GM21529 (cell line): ENCODE results near the gene ERC2.

Experiments used
- ATAC-seq: cut with Tn5 transposase; IDR thresholded peaks from one replicate; pipeline ENCODE4 v1.9.1; 2021; ENCODE audit not compliant: unreplicated experiment

Gene ERC2

DNA sequence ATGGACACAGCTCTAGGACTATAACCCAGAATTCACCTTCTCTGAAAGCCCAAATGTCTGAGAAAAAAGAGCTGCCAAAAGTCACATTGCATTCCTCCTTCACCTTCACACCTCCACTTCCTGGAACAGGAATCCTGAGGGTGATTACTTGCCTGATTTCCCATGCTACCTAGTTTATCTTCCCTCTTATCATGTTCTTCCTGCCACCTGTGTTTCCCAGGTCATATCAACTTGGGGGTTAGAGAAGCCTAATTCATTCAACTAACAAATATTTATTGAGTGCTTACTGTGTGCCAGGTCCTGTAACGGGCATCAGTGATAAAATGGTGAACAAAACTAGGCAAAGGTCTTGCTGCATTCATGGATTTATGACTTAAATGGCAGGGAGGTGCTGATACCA lies 701.5 kb downstream of the ERC2 start:
- no peak for ATAC-seq

DNA sequence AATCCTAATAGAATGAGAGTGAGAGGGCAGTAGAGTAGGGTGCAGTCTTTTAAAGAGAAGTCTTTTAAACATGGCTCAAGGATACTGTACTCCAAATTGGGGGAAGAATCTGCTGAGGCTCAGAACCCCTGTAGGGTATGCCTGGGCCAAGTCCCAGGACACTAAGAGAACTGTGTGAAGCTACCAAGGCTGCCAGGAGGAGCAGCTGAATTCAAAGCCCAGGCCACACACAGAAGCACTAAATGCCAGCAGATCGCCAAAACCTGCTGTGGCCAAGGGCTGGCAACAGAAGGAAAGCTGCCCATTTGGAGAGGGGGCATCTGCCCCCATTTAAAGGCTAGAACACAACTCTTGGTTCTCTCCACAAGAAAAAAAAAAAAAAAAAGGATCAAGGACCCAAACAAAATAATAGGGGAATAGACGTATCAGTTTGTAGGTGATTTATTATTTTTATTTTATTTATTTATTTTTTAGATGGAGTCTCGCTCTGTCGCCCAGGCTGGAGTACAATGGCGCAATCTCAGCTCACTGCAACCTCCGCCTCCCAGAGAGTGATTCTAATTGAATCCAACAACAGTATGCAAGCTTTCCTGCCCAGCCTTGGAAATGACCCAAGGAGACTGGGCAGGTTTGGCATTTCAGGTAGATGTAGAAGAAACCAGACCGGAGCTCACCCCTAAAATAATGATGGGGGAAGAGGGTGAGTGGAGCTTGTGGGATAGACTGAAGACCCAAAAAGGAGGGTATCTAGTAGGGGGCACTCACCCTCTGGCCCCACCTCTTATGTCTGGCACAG lies 702.2 kb downstream of the ERC2 start:
- ATAC-seq = no peak

DNA sequence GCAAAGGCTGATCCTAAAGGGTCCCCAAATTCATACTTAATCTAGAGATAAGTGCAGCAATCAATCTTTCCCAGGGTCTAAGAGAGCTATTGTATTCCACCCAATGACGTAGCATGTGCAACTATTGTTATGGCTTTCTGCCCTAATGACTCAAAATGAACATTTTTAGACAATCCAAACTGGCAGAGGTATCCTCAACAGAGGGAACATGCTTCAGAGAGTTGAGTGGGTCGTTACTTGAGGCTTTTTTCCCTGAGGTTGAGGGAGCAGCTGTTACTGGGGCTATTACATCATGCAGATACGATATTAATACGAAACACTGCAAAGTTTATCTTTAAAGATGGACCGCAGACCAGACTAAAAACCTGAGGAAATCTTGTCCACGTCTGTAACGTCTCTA lies 702.9 kb downstream of the ERC2 start:
- no peak for ATAC-seq

DNA sequence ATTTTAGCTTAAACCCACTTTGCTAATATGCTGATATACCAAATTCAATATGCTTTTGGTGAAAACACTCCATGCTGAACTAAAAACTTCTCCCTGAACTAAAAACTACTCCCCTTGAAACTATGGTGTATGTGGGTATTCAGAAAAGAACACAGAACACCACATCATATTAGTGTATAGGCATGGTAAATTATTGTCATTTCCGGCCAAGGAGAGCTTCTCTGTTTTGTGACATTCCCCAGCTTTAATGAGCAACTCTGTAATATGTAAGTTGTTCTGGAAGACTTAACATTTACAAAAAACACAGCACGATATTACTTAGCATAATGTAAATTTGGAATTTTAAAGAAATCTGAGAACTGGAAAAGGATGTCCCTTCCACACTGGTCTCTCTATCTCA lies 711.3 kb downstream of the ERC2 start:
- ATAC-seq = no peak

DNA sequence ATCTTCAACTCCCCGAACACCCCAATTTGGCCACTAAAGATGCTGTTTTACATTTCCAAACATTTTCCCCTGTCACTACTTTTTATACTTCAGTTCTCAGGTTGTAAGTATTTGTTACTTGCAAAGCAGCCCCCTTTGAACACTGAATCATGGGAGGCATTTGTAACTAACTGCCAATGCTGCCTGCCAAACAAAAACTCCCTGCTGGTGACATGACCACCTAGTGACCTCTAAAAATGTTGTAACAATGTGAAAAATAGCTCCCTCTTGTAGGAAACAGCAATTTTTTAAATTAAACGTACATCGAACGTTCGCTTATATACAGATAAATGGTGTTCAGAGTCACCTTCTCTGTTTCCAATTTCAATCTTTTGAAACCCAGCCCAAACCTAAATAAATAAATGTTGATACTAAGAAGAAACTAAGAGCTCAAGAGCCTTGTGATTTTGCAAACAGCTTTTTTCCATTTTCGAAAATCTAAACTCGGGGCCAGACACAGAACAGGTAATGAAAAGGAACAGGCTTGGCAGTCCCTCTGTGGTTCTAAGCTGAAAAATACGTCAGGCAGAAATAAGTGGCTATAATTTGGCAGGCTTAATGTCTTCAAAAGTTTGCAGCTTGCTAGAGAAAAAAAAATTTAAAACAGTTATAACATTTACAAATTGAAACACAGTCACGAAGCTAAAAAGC lies 712.6 kb downstream of the ERC2 start:
- ATAC-seq = no peak

DNA sequence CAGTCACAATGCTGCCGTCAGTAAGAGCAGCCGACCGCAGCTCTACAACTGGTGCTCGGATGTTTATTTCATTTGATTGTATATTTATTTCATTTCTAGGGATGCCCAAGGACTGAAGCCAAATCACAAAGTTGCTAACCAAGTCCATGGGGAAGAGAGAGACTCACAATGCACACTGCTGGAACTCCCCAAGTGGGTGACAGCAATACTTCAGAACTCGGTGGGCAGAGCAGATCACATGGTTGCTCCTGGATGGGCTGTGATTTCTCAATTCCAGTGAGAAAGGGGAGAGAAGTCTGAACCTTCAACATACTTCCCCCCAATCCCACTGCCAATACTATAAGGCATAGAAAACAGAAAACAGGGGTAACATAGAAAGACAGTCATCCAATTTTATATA lies 715.4 kb downstream of the ERC2 start:
- ATAC-seq = no peak

DNA sequence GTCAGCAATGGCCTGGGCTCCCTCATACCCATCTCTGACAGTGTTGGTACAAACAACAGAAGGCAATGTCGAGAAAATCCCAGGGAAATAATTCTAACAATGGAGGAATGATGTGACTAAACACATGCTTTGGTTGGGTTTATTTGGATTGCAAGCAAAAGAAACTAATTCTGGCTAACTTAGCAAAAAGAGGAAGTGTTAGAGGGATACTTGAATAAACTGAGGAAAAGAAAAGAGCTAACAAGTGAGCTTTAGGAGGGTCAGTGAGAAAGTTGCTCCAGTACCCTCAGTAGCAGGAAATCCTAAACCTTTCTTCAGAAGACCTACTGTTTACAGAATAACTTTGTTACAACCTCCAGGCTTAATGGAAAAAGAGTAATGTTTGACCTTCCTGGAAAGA lies 716.5 kb downstream of the ERC2 start:
- ATAC-seq = no peak

DNA sequence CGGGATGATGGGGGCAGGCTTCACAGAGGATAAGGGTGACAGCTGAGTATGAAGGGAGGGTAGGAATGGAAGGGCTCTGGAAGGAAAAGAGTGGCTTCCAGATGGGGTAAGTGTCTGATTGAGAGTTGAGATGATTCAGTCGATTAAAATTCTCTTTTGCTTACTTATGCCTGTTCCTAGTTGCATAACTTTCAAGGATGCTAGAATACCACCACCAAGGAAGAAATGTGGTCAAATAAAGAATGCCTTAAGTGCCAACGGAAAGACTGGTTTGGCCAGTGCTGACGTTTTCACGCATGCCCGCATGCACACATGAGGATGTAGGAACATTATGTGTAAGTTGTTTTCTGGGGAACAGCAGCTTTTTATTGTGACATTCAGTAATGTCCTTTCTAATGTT lies 717.7 kb downstream of the ERC2 start:
- no peak for ATAC-seq

DNA sequence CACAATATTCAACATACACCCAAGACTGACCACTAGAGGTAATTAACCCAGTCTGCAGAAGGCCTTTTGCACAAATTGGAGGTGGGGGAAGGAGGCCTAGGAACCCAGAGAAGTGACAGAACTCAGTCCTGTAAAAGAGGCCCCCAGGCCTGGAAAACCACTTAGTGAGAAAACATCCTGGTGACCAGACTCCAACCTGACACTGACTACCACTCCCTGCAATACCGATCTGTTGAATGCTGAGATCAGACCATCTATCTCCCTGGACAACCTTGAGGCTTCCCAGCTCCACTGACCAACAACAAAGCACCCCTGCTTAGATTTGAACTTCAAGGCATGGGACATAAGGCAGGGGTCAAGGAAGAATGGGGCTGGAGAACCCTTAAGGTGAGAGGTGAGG lies 719.2 kb downstream of the ERC2 start:
- ATAC-seq = no peak

DNA sequence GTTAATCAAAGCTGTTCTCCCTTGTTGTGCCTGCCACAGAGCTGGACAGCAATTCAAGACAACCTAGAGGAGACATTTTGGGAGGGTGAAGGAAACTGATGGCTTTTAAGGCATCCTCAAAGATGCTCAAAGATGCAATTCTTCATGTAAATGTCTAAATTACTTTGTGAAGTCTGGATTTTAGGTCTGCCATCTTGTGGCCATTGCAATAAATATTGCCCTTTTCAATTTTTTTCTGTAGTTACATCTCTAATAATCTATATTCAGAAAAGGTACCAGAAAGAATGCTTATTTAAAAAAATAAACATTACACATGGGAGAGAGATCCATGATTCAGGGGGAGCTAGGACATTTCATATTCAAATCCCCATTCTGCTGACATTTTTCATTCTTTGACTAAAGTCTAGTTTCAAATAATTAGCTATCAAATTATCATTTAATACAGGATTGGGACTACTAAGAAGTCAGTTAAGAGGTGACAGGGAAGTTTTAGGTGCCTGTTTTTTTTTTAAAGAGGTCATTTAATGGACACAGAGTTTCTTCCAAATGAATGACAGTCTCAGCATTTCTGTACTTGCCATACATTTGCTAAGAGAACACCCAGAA lies 721.4 kb downstream of the ERC2 start:
- no peak for ATAC-seq

DNA sequence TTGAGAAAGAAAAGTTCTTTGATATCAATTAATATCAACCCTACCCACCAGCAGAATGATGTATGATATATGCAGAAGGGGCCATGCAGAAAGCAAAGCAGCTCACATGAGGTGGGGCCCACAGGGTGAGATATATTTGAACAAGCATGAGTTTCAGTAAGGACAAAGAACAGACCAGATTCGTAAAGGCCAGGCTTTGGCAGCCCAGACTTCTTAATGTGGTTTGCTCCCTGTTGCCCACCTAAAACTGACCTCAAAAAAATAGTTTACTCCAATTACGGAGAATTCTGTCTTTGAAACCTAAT lies 725.5 kb downstream of the ERC2 start:
- ATAC-seq = no peak

DNA sequence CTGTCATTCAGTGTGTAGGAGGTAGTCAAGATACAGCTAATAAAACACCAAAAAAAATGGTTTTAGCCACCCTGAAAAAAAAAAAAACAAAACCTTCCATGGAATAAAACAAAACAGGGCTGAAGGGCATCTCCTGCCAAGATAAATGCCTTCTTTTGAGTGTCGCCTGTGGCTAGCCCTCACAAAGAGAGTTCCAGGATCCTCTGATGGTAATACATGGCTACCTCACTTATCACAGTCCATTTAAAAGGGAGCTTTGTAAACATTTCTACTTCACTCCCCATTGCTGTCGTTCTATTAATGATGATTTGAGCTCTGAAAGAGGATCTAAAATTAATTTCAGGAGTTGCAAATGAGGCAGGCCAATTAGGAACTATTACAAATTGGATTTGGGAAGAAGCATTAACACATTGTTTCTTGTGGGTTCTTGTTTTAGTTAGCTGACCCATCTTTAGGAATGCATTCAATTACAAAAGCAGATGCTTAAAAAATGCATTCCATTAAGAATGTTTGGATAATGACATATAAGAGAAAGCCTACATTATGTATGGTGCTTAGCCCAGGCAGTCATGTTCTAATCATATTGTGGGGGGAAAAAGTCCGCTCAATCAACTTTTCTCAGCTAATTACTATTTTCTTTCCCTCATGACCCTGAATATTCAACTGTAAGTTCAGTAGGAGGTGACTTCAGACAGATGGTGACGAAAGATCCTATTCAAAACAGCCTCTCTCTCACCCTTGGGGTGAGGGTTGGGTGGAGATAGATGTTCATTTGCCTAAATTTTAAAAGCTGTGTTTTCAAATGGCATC lies 726.0 kb downstream of the ERC2 start:
- no peak for ATAC-seq

DNA sequence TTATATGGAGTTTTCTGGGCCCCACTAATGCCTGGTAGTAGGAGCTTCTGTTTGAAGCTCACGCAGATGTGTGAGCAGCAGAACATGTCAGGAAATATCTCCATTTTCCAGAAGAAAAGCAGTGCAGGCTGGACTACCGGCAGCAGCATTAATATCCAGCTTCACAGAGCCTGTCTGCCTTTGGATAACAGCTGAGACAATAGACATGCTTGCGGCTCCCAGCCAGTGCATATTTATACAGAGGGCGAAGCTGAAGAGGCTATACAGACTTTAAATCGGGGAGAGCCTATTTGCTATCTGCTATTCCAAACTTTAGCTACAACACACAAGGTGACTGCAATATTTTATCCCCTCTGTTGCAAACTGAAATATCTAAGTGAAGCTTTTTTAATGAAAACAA lies 731.1 kb downstream of the ERC2 start:
- no peak for ATAC-seq

DNA sequence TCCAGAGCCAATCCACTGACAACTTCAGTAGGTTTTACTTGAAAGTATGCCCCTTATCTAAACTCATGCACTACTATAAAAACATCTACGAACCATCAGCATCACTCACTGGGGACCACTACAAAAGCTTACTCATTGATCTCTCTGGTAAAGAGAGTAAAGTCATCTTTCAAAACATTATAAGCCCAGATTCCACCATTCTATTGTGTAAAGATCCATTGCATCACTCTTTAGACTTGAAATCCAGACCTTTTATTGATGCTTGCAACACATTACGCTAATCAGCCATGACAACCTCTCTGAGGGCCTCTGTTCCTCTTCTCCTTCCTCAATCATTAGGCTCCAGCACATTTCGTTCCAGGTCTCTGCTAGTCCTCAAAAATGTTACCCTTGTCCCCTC lies 732.3 kb downstream of the ERC2 start:
- no peak for ATAC-seq

DNA sequence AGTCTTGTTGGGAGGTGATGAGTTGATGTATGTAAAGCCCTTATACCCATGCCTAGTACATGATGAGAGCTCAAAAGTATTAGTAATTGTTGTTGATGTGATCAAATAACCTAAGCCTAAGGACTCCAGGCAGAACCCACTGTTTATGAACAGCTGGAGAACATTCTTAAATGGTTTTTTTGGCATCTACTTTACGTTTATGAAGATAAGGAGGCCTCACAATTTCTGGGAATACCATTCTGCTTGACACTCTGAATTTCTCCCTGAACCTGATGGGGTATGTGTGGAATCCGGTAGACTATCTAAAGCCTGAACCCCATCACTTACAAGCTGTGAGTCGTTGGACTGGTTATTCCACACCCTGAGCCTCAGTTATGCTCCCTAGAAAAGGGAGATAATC lies 736.5 kb downstream of the ERC2 start:
- ATAC-seq = no peak

DNA sequence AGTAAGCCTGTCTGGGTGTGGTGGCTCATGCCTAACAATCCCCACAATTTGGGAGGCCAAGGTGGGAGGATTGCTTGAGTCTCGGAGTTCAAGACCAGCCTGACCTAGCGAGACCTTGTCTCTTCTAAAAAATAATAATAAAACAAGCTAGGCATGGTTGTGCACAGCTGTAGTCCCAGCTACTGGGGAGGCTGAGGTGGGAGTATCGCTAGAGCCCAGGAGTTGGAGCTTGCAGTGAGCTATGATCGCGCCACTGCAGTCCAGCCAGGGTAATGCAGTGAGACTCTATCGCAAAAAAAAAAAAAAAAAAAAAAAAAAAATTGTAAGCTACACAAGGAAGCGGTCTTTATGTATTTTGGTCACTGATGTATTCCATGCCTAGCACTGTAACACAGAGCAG lies 738.7 kb downstream of the ERC2 start:
- no peak for ATAC-seq

DNA sequence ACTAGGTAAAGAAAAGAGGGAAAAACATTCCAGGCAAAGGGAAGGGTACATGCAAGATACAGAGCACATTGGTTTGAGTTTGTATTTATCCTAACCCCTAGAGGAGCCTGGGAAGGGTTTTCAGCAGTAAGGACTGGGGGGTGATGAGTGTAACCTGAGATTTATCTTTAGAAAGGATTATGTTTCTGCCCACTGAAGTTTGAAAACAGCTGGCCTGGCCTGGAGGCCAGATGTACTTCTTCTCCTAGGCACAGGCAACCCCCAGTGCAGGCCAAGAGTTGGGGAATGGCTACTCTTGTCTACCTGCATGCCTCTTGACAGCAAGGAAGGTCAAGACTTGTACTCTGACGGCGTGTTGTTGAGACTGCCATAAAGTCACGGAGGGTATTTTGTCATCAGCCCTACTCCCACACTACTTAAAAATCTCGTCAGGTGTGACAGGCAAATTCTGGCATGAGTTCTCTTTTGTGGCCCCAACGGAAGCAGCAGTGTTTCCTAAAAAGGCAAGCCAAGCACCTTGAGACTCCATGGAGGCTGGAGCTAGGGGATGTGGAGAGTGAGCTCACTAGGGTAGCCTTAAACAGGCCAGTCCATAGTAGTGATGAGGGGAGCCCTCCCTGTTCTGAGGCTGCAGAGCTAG lies 739.7 kb downstream of the ERC2 start:
- no peak for ATAC-seq

DNA sequence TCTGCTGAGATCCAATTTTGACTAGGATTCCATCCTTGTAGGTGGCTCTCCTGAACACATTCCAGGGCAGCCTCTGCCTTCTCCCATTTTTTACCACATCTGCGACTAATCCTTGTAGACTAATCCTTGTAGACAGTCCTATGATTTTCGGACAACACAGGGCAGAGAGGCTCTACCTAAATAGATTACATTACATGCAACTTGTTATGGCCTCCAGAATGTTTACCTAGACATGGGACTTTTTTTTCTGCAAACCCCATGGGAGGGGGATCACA lies 741.8 kb downstream of the ERC2 start:
- ATAC-seq = no peak

DNA sequence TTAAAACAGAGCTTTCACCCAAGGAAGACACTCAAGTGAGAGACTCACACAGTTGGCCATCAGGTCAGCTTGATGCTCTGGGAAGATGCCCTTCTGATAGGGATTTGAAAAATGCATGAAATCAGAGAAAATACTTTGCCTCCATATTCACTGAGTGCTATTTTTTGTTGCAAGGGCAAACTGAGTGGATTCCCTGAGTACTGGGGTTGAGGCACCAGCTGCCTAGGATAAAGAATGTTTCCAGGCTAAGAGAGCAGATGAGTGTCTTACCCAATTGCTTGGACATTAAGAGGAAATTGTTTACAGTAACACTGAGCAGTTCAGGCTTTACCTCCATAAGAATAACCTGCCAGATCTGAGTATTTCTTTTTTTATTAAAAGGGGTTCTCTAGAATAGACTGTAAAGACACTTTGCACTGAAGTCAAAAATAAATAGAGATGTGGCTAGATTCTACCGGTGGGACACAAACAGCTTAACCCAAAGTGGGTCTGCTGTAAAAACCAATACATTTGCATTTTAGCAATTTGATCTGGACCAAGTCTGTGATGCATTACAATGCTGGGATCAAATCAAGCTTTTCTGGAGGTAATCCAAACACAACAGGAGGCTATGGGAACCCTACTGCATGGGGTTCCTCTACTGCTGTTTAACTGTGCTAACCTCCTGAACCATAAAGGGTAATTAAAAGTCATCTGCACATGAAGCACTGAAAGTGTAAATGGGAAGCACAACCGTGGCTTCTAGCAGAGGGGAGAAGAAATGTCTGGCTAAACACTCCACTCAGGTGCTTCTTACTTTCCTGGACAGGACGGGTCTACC lies 742.4 kb downstream of the ERC2 start:
- no peak for ATAC-seq

DNA sequence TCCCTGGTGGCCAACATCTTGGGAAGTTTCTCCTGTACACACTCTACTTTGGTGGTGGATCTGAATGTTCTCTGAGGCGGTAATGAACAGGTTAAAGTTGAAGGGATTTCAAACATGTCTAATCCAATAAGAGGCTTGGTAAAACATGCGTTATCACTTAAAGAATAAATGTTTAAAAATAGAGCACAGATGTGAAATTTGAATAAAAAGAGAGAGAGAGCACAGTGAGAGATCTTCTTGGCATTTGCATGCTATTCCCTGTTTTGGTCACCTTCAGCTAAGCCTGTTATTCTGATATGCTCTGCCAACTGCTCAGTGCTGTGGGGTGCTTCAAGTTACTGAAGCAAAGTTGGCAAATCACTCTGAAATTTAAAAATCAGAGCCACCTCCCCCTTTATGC lies 743.4 kb downstream of the ERC2 start:
- peak; percentile 79 for ATAC-seq

DNA sequence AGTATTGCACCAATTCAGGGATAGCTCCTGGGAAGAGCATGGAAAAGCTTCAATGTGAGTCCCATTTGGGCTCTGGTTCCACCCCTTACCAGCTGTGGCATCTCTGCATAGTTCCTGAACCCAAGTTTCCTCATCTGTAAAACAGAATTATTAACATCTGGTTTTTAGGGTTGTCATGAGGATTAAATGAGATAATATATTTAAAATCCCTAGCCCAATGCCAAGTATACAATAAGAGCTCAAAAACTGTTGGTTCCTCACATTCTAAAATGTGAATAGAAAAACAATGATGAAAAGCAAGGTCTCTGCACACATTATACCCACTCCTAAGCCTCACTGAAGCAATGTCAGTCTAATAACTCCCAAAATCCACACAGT lies 743.9 kb downstream of the ERC2 start:
- ATAC-seq = no peak
